H1 (cell line): ENCODE measurements around the gene SLX4IP. TPM values are rescaled to one million over a fixed set of nuclear protein-coding genes. Genes with fewer than 3 reads are reported as not detected.
A peak's percentile ranks its signal among the peaks of the same experiment; 100 is the strongest.

Source experiments
- CTCF ChIA-PET: fragments of 300-600 bp; sonication (Branson Sonifier 250); formaldehyde crosslinking; loops from one replicate; lab custom pipeline; 2021; ENCODE audit not compliant: partially characterized antibody; lab: Charles Lee
- POLR2A ChIA-PET: fragments of 300-600 bp; sonication (Branson Sonifier 250); formaldehyde crosslinking; loops from one replicate; lab custom pipeline; 2021; ENCODE audit warnings: inconsistent platforms; ENCODE audit not compliant: partially characterized antibody; lab: Charles Lee
- DNase-seq, 2 experiments: peaks; one replicate each; pipeline versions ENCODE4 v3.0.0 to v3.0.0-alpha.2; 2010 to 2022; ENCODE audit warnings: low spot score in 2 of 2, low read depth in 1 of 2, mixed read lengths in 1 of 2
- FAIRE-seq: peaks from 2 replicates; lab custom pipeline; 2011; peaks lifted over from hg19 to GRCh38; lab: Jason Lieb, UNC
- H2AFZ ChIP-seq: 2 replicates; pipeline ENCODE4 v1.8.1; 2012; ENCODE audit warnings: low read length, inconsistent platforms
- H2AK5ac ChIP-seq: 2 replicates; pipeline ENCODE4 v1.6.1; 2013; ENCODE audit warnings: low read depth, low read length
- H2BK120ac ChIP-seq: replicated peaks from 2 replicates; pipeline ENCODE3; 2013; ENCODE audit warnings: low read depth, low read length, inconsistent platforms
- H2BK12ac ChIP-seq: 2 replicates; pipeline ENCODE4 v1.6.1; 2013; ENCODE audit warnings: low read depth, low read length
- H2BK15ac ChIP-seq: 2 replicates; pipeline ENCODE4 v1.6.1; 2013; ENCODE audit warnings: low read length
- H2BK20ac ChIP-seq: 2 replicates; pipeline ENCODE4 v1.6.1; 2013; ENCODE audit warnings: low read length
- H2BK5ac ChIP-seq: 2 replicates; pipeline ENCODE4 v1.6.1; 2013; ENCODE audit warnings: low read depth, low read length
- H3K14ac ChIP-seq: 2 replicates; pipeline ENCODE4 v1.6.1; 2013; ENCODE audit warnings: inconsistent platforms; ENCODE audit not compliant: insufficient read length
- H3K18ac ChIP-seq: 2 replicates; pipeline ENCODE4 v1.6.1; 2013; ENCODE audit warnings: low read length; ENCODE audit errors: extremely low read depth
- H3K23ac ChIP-seq: 2 replicates; pipeline ENCODE4 v1.6.1; 2013; ENCODE audit warnings: inconsistent platforms; ENCODE audit not compliant: insufficient read length
- H3K23me2 ChIP-seq: 2 replicates; pipeline ENCODE4 v1.6.1; 2013; ENCODE audit warnings: low read depth, low read length
- H3K27ac ChIP-seq: 2 replicates; pipeline ENCODE4 v1.6.1; 2011; ENCODE audit warnings: low read depth, low read length, inconsistent platforms
- H3K27me3 ChIP-seq, 4 experiments: replicated peaks in 1 of 4; 1 replicate in 1 of 4; 2 replicates in 3 of 4; pipeline versions ENCODE4 v1.6.1 to v1.8.1; 2011 to 2013; ENCODE audit warnings: low read length in 3 of 4, mild to moderate bottlenecking in 3 of 4, inconsistent platforms in 2 of 4, mixed read lengths in 2 of 4, moderate library complexity in 1 of 4; ENCODE audit not compliant: control insufficient read depth in 3 of 4, insufficient read depth in 3 of 4; ENCODE audit errors: extremely low read depth in 1 of 4
- H3K36me3 ChIP-seq, 4 experiments: 2 replicates each; pipeline versions ENCODE4 v1.6.1 to v1.8.1; 2011 to 2013; ENCODE audit warnings: mild to moderate bottlenecking in 4 of 4, low read length in 3 of 4, moderate library complexity in 2 of 4, control low read depth in 1 of 4, inconsistent platforms in 1 of 4; ENCODE audit not compliant: insufficient read depth in 4 of 4, control insufficient read depth in 2 of 4
- H3K4ac ChIP-seq: replicated peaks from 2 replicates; pipeline ENCODE3; 2013; ENCODE audit warnings: low read length, low read depth, mixed read lengths, inconsistent platforms; ENCODE audit not compliant: insufficient read length
- H3K4me1 ChIP-seq, 4 experiments: replicated peaks in 1 of 4; 1 replicate in 1 of 4; 2 replicates in 3 of 4; pipeline versions ENCODE4 v1.6.1 to v1.8.1; 2011 to 2013; ENCODE audit warnings: low read length in 3 of 4, inconsistent platforms in 2 of 4, mixed read lengths in 1 of 4; ENCODE audit not compliant: insufficient read depth in 4 of 4, control insufficient read depth in 3 of 4
- H3K4me2 ChIP-seq, 2 experiments: 2 replicates each; pipeline versions ENCODE4 v1.6.1 to v1.8.1; 2011 to 2013; ENCODE audit warnings: low read depth in 2 of 2, low read length in 2 of 2, control low read depth in 1 of 2, inconsistent platforms in 1 of 2, mild to moderate bottlenecking in 1 of 2; ENCODE audit not compliant: insufficient read depth in 1 of 2
- H3K4me3 ChIP-seq, 4 experiments: fragments of 200-600, 300-600 bp in 1 of 4; sonication (generic), shearing (Covaris generic), sonication (Bioruptor Twin) in 1 of 4; 2 replicates each; pipeline versions ENCODE4 v1.5.1 to v1.8.1; 2011 to 2016; ENCODE audit warnings: low read length in 4 of 4, low read depth in 3 of 4, control low read depth in 2 of 4, inconsistent platforms in 2 of 4, mild to moderate bottlenecking in 2 of 4, mixed read lengths in 1 of 4, moderate library complexity in 1 of 4; ENCODE audit not compliant: insufficient read depth in 2 of 4; ENCODE audit errors: extremely low read depth in 1 of 4
- H3K56ac ChIP-seq: replicated peaks from 2 replicates; pipeline ENCODE3; 2013; ENCODE audit warnings: low read depth, mild to moderate bottlenecking, mixed read lengths, low read length, inconsistent platforms; ENCODE audit not compliant: insufficient read length
- H3K79me1 ChIP-seq: 2 replicates; pipeline ENCODE4 v1.6.1; 2013; ENCODE audit warnings: low read depth, low read length, control low read depth
- H3K79me2 ChIP-seq, 2 experiments: 2 replicates each; pipeline versions ENCODE4 v1.6.1 to v1.8.1; 2012 to 2013; ENCODE audit warnings: low read length in 2 of 2, mild to moderate bottlenecking in 2 of 2, inconsistent platforms in 1 of 2; ENCODE audit not compliant: insufficient read depth in 2 of 2, control insufficient read depth in 1 of 2
- H3K9ac ChIP-seq, 4 experiments: replicated peaks in 1 of 4; 1 replicate in 1 of 4; 2 replicates in 3 of 4; pipeline versions ENCODE4 v1.6.1 to v1.8.1; 2011 to 2013; ENCODE audit warnings: low read depth in 3 of 4, low read length in 3 of 4, control low read depth in 2 of 4, mild to moderate bottlenecking in 2 of 4, moderate library complexity in 2 of 4, inconsistent platforms in 1 of 4; ENCODE audit errors: extremely low read depth in 1 of 4
- H3K9me3 ChIP-seq, 2 experiments: 2 replicates each; pipeline versions ENCODE4 v1.6.1 to v1.8.1; 2012 to 2013; ENCODE audit warnings: mild to moderate bottlenecking in 2 of 2, moderate library complexity in 2 of 2, control low read depth in 1 of 2, inconsistent platforms in 1 of 2, low read depth in 1 of 2, low read length in 1 of 2, mixed read lengths in 1 of 2; ENCODE audit not compliant: insufficient read depth in 2 of 2
- H4K20me1 ChIP-seq, 2 experiments: replicated peaks in 1 of 2; 2 replicates each; pipeline versions ENCODE3 to v1.8.1; 2011 to 2013; ENCODE audit warnings: inconsistent platforms in 2 of 2, low read length in 2 of 2, mild to moderate bottlenecking in 1 of 2; ENCODE audit not compliant: insufficient read depth in 2 of 2, control insufficient read depth in 1 of 2
- H4K5ac ChIP-seq: 2 replicates; pipeline ENCODE4 v1.6.1; 2013; ENCODE audit warnings: low read length, low read depth, mixed read lengths, inconsistent platforms; ENCODE audit not compliant: insufficient read length
- H4K8ac ChIP-seq: 2 replicates; pipeline ENCODE4 v1.8.0; 2013; ENCODE audit warnings: mild to moderate bottlenecking, moderate library complexity, low read length, inconsistent platforms; ENCODE audit not compliant: insufficient read depth; ENCODE audit errors: extremely low read depth
- H4K91ac ChIP-seq: replicated peaks from 2 replicates; pipeline ENCODE3; 2013; ENCODE audit warnings: low read length, mixed read lengths, inconsistent platforms; ENCODE audit not compliant: insufficient read length
- MAFK ChIP-seq: IDR thresholded peaks from 2 replicates; pipeline ENCODE4 v1.6.1; 2012; ENCODE audit warnings: low read depth, mild to moderate bottlenecking, improper control_type of control experiment, low read length
- WGBS, 2 experiments: shearing (Covaris generic) in 1 of 2; methylation state at CpG; one replicate each; pipeline versions ENCODE4 v1.1.6 to v1.1.7; 2013 to 2015; ENCODE audit warnings: low lambda C conversion rate in 2 of 2, mixed read lengths in 2 of 2, inconsistent platforms in 1 of 2, low coverage in 1 of 2, missing lambda C conversion rate in 1 of 2; ENCODE audit not compliant: insufficient replicate concordance in 2 of 2, insufficient coverage in 1 of 2, insufficient read length in 1 of 2; ENCODE audit errors: extremely low coverage in 1 of 2, missing lambda C conversion rate in 1 of 2; 5-methylcytosine and 5-hydroxymethylcytosine counted together
- polyA plus RNA-seq, 7 experiments: library from polyadenylated mRNA; depleted of rRNA in 3 of 7; stranded (reverse) in 5 of 7; unstranded in 2 of 7; fragments of >200 nt in 5 of 7; fragments of 200-250 nt in 2 of 7; gene quantifications; 1 replicate in 5 of 7; 2 replicates in 1 of 7; 4 replicates in 1 of 7; pipeline versions ENCODE4 v1.2.1 to v1.2.3, GENCODE V29; 2011 to 2013; ENCODE audit warnings: missing spikeins in 2 of 7, mixed read lengths in 2 of 7
- total RNA-seq: library from RNA; stranded (reverse); fragmentation: NEBNext Ultra II Directional; extraction: Animal tissue kit (Norgen Biotek cat#: 25700); gene quantifications from 2 replicates; pipeline ENCODE4 v1.2.1, GENCODE V29; 2021

SLX4IP gene
- total and polyA plus RNA-seq, 2 of the 8 experiments (the other 6 are each of a cell fraction or from before 2014, with no cell fraction given) = 2.4 to 8.7 TPM

- H3K4me1 ChIP-seq = peaks cover 0 to 3% (median under 1%) of the 10 kb centered on the region in 4 experiments; a peak in 2 of 7 replicates
- no peak overlapping the region for H3K4me2 ChIP-seq
- no peak overlapping the region for H3K14ac ChIP-seq
- H3K9me3 ChIP-seq = no peaks in the 10 kb centered on the region
- no peak overlapping the region for H3K4me3 ChIP-seq
- H3K79me1 ChIP-seq = no peaks in the 10 kb centered on the region
- no peak overlapping the region for H3K56ac ChIP-seq
- ChIA-PET CTCF (interaction anchor here (0.7 to 1.3 kb wide), 3 partner anchors 10 to 505 kb away, joined by 3 to 4 read pairs (median 3); no protein-coding TSS in a partner anchor), POLR2A (no interaction called here)
- H4K5ac ChIP-seq = no peak overlapping the region
- no peaks in the 10 kb centered on the region for H4K20me1 ChIP-seq
- H2BK120ac ChIP-seq = no peak overlapping the region
- no peak overlapping the region for H2AK5ac ChIP-seq
- DNase-seq (no peak), FAIRE-seq (no peak)
- no peaks in the 10 kb centered on the region for H3K27me3 ChIP-seq
- no peak overlapping the region for H2AFZ ChIP-seq
- H3K18ac ChIP-seq = no peak overlapping the region
- H3K79me2 ChIP-seq = no peaks in the 10 kb centered on the region; a peak in 2 of 4 replicates
- peak overlapping the region; percentile 49 for H4K91ac ChIP-seq
- H3K4ac ChIP-seq = no peak overlapping the region
- no peak overlapping the region; the same call in 1 of the 2 replicates for H2BK15ac ChIP-seq
- H3K23me2 ChIP-seq = no peaks in the 10 kb centered on the region
- no peak overlapping the region for H2BK5ac ChIP-seq
- 75% methylated on average over 5 of the region's 5 CpGs; no CpG with 5 or more reads in 1 of the 2 experiments for WGBS, 2 experiments
- no peak overlapping the region for H3K23ac ChIP-seq
- no peak overlapping the region for H3K27ac ChIP-seq
- H2BK12ac ChIP-seq = no peak overlapping the region
- no peak overlapping the region for H2BK20ac ChIP-seq
- no peaks in the 10 kb centered on the region for H3K36me3 ChIP-seq
- no peak overlapping the region for H3K9ac ChIP-seq
- H4K8ac ChIP-seq = no peak overlapping the region; the same call in 1 of the 2 replicates
- no peak for TF ChIP-seq MAFK
Observed at GRCh38 chr20:10481676-10482075, 46.6 kb downstream of the SLX4IP start.
